ENCODE measurements around the gene IL15RA.

IL15RA gene

GRCh38 chr10:5924889-5925288 is 52.5 kb downstream of the IL15RA start:
- CTCF ChIA-PET = no interaction called here
- POLR2A ChIA-PET = no interaction called here
- DNase-seq (ENCODE audit: extremely low spot score) = no peak
- no peak for TF ChIP-seq CTCF (IDR thresholded peaks at IDR 0.05; ENCODE audit: control extremely low read depth, extremely low read depth, low read depth, missing control alignments)

- DNase-seq (ENCODE audit: extremely low spot score) = no peak
- POLR2A ChIA-PET = no interaction called here
- TF ChIP-seq CTCF (IDR thresholded peaks at IDR 0.05; ENCODE audit: control extremely low read depth, extremely low read depth, low read depth, missing control alignments) = no peak
- CTCF ChIA-PET = no interaction called here
Observed at GRCh38 chr10:5921746-5922145, 55.6 kb downstream of the IL15RA start.

DNA sequence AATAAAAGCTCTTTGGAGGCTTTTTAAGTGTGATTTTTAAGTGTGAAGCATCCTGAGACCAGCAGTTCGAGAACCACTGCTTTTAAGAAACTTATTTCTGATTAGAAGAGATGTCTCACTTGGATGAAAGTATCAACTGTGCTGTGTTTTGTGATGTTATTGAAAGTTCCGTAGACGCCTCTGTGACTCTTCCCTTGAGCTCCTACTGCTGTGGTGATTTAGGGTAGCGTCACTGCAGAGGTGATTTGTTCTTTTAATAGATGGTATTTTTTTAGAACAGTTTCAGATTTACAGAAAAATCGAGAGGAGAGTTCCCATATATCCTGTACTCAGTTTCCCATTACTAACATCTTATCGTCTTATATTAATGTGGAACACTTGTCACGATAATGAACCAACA is 57.8 kb downstream of the IL15RA start:
- ChIA-PET POLR2A (no interaction called here), CTCF (interaction anchor here (0.8 kb wide), 1 partner anchor 19 kb away, joined by 3 read pairs; no protein-coding TSS in a partner anchor)
- no peak for DNase-seq (ENCODE audit: extremely low spot score)
- no peak for TF ChIP-seq CTCF (IDR thresholded peaks at IDR 0.05; ENCODE audit: control extremely low read depth, extremely low read depth, low read depth, missing control alignments)

- no peak for DNase-seq (ENCODE audit: extremely low spot score)
- POLR2A ChIA-PET = no interaction called here
- no peak for TF ChIP-seq CTCF (IDR thresholded peaks at IDR 0.05; ENCODE audit: control extremely low read depth, extremely low read depth, low read depth, missing control alignments)
- CTCF ChIA-PET = interaction anchor here (0.8 kb wide), 1 partner anchor 18 kb away, joined by 3 read pairs; no protein-coding TSS in a partner anchor
Observed at GRCh38 chr10:5918763-5919162, 58.6 kb downstream of the IL15RA start.

DNA sequence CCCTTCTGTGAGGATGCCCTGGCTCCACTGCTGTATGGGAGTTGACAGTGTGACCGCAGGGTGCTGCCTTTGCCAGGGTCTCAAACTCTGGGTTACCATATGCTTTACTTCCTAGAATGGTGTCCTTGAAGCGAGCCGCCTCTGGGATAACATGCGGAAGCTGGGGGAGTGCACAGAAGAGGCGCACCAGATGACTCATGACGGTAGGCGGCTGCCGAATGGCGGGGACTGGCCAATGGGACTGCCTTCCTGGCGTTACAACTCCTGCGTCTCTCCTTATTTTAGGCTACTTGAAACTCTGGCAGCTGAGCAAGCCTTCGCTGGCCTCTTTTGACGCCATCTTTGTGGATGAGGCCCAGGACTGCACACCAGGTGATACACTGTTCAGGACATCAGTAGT is 60.0 kb downstream of the IL15RA start:
- no peak for DNase-seq (ENCODE audit: extremely low spot score)
- no peak for TF ChIP-seq CTCF (IDR thresholded peaks at IDR 0.05; ENCODE audit: control extremely low read depth, extremely low read depth, low read depth, missing control alignments)
- POLR2A ChIA-PET = no interaction called here
- CTCF ChIA-PET = no interaction called here

- no peak for TF ChIP-seq CTCF (IDR thresholded peaks at IDR 0.05; ENCODE audit: control extremely low read depth, extremely low read depth, low read depth, missing control alignments)
- CTCF ChIA-PET = interaction anchor here (1.0 to 2.1 kb wide), 3 partner anchors 9 to 21 kb away, joined by 3 to 9 read pairs (median 4); no protein-coding TSS in a partner anchor
- no peak for DNase-seq (ENCODE audit: extremely low spot score)
- POLR2A ChIA-PET = no interaction called here
Observed at GRCh38 chr10:5915451-5915850, 61.9 kb downstream of the IL15RA start.

DNA sequence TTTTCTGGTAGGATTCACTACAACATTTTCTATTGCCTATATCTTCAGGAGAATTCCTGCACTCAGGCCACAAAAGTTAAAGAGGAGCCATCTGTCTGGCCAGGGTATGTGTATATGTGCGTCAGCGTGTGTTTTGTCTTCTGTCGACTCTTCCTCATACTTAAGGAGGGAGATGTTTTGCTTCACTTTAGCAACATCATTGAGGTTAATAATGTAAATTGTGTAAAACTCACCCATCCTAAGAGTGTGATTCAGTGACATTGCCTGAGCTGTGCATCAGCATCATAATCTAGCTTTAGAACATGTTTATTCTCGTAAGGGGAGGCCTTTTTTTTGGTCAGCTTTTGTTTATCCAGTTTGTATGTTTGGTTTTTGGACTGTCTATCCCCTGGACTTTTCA is 63.6 kb downstream of the IL15RA start:
- POLR2A ChIA-PET = no interaction called here
- CTCF ChIA-PET = interaction anchor here (2.1 kb wide), 1 partner anchor 11 kb away, joined by 9 read pairs; no protein-coding TSS in a partner anchor

More for the DNA sequence above, 63.6 kb downstream of the IL15RA start:
- no peak for DNase-seq (ENCODE audit: extremely low spot score)
- no peak for TF ChIP-seq CTCF (IDR thresholded peaks at IDR 0.05; ENCODE audit: control extremely low read depth, extremely low read depth, low read depth, missing control alignments)

Measured in GM10248 (cell line).